Gastrocnemius medialis (tissue), 4 donors: ENCODE data around the gene PLXNC1.

Source experiments
- CTCF ChIP-seq, 5 experiments: fragments of 450-650 bp in 3 of 5; fragments of 200-600 bp in 2 of 5; sonication (generic) in 2 of 5; IDR thresholded peaks in 4 of 5; conservative IDR thresholded peaks in 1 of 5; 1 replicate in 4 of 5; 2 replicates in 1 of 5; pipeline ENCODE4 v1.5.1; 2016 to 2019; ENCODE audit warnings: antibody characterized with exemption in 5 of 5, mild to moderate bottlenecking in 3 of 5, moderate library complexity in 3 of 5
- POLR2A ChIP-seq, 2 donors: fragments of 450-650 bp; IDR thresholded peaks; one replicate each; pipeline ENCODE4 v1.6.1; 2017; ENCODE audit warnings: antibody characterized with exemption in 2 of 2, mild to moderate bottlenecking in 2 of 2, moderate library complexity in 2 of 2

- no peak for TF ChIP-seq POLR2A (IDR thresholded peaks at IDR 0.05)
- no peak for TF ChIP-seq CTCF (IDR thresholded peaks at IDR 0.05 in 4 of 5, conservative IDR thresholded peaks at IDR 0.05 in 1 of 5)
These were observed 35.5 kb downstream of the PLXNC1 start for GRCh38 chr12:94183708-94184379.
